GM19467 (cell line): ENCODE results near the gene CARD11.
"Not testable (repeated sequence)": the region's sequence is repeated elsewhere in the genome, so short reads cannot be mapped to it uniquely, and the experiment has no call there.

Experiments
- ATAC-seq: cut with Tn5 transposase; IDR thresholded peaks from one replicate; pipeline ENCODE4 v1.9.1; 2021; ENCODE audit warnings: mild to moderate bottlenecking, moderate library complexity; ENCODE audit not compliant: unreplicated experiment

CARD11 gene

DNA sequence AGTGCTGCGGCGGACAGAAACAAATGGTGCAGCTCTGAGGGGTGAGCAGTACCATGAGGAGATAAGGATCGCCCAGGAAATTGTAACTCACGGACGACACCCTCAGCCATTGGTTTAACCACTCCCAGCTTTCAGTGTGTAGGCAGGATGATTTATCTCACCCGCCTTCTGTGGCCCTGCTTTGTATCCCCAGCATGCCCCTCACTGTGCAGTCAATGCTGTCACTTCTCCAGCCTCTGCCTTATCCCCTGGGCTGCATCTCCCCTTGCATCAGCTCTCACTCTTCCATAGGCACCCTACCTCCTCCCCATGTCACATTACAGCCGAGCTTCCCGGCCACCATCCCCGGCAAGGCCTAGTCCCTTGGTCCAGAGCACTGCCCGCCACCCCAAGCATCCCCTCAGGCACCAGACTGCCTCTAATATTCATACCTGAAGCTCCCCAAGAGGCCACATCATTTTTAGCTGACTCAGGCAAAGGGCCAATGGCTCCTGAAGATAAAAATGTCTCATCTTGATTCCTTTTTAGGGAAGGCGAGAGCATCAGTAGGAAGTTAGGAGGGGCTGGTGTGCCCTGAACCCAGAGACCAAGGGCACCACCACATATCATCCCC is 77.1 kb downstream of the CARD11 start:
- ATAC-seq = no peak

DNA sequence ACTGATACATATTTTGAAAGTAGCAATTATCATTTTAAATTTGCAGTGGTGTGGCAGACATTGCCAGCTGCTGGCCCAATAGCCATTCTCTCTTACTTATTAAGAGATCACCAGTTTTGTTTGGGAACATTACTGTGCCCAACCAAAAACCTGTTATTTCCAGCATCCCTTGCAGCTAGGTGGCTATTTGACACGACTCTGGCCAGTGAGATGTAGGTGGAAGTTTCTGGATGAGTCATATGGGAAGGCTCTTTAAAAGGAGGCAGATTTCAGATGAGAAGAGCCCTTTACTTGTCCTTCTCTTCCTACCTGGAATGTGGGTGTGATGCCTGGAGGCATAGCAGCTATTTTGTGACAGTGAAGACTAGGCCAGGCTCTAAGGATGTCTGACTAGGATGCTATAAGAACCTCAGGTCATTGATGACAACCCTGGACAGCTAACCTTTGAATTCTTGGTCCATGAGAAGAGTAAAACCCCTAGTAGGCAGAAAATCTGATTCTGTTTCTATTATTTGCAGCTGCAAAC is 77.9 kb downstream of the CARD11 start:
- no peak for ATAC-seq

GRCh38 chr7:2965301-2965700 is 78.4 kb downstream of the CARD11 start:
- ATAC-seq = no peak

DNA sequence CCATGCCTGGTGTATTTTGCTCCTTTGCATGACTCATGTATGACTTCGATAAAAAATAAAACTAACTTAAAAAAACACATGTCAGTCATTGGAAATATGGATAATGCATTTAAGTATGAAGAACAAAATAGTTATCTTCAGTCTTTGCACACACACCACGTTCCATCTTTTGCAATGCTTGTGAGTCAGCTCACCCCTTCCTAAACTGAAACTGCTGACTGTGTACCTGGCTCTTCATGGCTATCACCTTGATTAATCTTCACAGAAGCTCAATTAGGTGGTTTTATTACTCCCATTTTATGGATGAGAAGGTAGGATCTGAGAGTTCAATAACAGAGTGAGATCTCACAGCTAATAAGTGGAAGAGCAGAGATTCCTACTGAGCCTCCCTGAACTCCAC is 79.5 kb downstream of the CARD11 start:
- no peak for ATAC-seq

DNA sequence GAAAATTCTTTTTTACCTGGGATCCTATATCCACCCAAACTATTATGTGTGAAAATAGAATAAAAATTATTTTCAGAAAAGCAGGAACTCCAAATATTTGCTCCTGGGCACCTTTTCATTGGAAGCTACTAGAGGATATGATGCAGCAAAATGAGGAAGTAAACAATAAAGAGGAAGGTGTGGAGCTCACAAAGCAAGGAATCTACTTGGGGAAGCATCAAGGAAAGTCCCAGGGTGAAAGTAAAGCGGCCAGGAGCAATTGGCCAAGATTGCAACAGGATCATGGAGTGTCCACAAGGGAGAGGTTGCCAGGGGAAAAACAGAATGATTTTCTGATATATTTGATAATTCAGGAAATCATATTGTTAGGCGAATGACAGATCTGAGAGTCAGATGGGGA is 80.8 kb downstream of the CARD11 start:
- no peak for ATAC-seq

DNA sequence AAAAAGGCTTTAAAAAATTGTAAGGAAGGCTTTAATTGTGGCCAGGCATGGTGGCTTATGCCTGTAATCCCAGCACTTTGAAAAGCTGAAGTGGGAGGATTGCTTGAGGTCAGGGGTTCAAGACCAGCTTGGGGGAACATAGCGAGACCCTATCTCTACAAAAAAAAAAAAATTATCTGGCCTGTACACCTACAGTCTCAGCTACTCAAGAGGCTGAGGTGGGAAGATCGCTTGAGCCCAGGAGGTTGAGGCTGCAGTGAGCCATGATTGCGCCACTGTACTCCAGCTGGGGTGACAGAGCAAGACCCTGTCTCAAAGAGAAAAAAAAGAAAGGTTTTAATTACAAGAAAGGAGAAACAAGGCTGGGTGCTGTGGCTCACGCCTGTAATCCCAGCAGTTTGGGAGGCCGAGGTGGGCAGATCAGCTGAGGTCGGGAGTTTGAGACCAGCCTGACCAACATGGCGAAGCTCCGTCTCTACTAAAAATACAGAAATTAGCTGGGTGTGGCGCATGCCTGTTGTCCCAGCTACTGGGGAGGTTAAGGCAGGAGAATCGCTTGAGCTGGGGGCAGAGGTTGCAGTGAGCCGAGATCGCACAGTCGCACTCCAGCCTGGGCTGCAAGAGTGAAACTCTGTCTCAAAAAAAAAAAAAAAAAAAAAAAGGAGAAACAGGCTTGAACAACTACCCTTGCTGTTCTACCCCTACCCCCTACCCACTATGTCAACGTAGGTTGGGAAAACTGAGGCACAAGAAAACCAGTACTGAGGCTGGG is 83.7 kb downstream of the CARD11 start:
- ATAC-seq = no peak

DNA sequence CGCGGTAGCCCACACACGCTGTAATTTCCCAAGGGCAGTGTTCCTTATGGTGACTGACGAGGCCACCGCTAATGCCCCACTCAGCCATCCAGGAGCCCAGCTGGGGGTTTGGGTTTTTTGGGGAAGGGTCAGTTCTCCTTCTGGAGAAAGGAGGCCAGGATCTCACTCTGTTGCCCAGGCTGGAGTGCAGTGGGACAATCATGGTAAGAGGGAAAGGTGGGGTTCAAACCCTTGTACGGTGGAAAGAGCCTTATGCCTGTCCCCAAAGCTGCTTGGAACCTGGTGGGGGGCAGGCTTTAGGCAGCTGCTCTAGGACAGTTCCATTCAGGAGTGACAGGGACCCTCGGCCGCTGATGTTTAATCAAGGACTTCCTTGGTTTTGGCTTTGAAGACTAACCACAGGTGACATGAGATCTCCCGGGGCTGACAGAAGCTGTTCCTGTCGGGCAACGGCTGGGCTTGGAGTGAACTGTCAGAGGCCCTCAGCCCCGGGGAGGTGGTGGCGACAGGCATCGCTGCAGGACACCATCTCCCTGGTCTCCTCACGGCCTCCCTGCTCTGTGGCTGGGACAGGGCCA is 84.5 kb downstream of the CARD11 start:
- ATAC-seq = no peak

DNA sequence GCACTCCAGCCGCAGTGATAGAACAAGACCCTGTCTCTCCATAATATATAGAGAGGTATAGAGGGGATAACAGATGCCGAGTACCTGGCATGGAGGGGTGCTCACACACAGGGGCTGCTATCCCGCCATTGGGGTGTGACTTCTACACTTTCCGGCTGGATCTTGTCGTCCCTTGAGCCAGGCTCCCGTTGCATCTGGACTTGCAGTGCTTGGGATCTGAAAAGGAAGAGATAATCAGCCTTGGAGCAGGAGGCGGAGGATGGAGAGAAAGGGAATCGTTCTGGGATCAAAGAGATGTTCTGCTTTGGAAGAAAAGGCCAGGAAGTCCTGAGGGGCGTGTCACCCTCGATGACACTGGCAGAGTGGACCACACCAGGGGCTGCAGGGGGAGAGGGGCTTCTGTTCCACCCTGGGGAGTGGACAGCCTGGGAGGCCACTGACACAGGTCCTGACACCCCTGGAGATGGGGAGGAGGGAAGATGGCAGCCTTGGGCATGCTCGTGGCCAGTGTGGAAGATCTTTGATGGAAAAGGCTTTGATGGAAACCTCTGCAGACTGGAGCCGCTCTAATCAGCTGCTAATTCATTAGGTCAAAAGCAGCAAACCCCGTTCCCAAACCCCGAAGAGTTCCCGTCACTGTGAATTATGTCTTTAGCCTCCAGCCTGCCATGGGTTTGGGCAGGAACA is 85.1 kb downstream of the CARD11 start:
- ATAC-seq = no peak

- not testable (repeated sequence) for ATAC-seq
Observed at GRCh38 chr7:2957369-2957727, 86.3 kb downstream of the CARD11 start.

- no peak for ATAC-seq
Observed at GRCh38 chr7:2956526-2957368, 86.9 kb downstream of the CARD11 start.

DNA sequence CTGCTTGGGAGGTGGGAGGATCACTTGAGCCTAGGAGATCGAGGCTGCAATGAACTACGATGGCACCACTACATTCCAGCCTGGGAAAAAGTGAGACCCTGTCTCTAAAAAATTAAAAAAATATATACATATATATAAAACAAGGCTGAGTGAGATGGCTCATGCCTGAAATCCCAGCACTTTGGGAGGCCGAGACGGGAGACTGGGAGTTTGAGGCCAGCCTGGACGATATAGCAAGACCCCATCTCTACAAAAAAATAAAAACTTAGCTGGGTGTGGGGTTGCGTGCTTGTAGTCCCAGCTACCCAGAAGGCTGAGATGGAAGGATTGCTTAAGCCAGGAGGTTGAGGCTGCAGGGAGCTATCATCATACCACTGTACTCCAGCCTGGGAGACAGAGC is 87.6 kb downstream of the CARD11 start:
- ATAC-seq = no peak

DNA sequence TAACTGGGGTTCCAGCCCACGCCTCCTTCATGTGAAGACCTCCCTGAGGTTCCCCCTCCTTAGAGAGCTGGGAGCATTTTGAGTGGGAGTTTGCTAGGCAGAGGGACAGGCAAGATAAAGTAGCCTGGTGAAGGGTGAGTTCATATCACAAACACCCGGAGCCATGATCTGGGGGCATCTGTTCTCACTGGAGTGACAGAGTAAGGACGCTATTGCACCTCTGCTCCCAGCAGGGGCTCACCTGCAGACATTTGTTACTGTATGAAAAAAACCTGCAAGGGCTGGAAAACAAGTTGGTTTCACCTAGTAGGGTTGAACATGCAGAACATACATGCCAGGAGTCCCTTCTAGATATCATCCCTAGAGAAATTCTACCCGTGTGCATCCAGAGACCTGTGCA is 88.4 kb downstream of the CARD11 start:
- no peak for ATAC-seq

DNA sequence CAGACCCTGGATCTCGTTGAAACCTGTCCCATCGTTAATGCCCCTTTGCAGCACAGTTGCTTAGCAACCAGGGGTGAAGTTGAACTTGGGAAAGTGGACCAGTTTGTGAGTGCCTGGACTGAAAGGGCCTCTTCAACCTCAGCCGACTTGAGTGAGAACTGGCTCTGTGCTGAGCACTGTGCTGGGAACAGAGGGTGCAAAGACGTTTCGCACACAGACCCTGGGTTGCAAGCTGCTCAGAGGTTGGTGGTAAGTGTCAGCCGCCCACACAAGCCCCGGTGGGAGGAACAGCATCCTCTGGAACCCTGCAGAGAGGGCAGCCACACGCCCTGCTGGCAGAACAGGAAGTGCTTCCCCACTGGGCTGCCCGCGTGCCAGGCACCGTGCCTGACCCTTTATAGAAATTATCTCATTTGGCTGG is 89.2 kb downstream of the CARD11 start:
- ATAC-seq = no peak

GRCh38 chr7:2953588-2954407 is 89.9 kb downstream of the CARD11 start:
- ATAC-seq = no peak

- ATAC-seq = no peak
Observed at GRCh38 chr7:2953099-2953498, 90.6 kb downstream of the CARD11 start.

- ATAC-seq = no peak
Observed at GRCh38 chr7:2952316-2952715, 91.4 kb downstream of the CARD11 start.

DNA sequence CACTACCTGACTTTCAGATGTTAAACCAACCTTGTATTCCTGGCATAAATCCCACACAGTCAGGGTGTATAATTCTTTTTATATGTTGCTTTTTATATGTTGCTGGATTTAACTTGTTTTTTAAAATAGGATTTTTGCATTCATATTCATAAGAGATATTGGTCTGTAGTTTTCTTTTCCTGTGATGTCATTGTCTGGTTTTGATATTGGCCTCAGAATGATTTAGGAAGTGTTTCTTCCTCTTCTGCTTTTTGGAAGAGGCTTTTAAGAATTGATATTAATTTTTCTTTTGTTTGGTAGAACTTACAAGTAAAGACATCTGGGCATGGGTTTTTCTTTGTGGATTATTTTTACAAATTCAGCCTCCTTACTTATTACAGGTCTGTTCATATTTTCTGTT is 93.1 kb downstream of the CARD11 start:
- ATAC-seq = no peak

DNA sequence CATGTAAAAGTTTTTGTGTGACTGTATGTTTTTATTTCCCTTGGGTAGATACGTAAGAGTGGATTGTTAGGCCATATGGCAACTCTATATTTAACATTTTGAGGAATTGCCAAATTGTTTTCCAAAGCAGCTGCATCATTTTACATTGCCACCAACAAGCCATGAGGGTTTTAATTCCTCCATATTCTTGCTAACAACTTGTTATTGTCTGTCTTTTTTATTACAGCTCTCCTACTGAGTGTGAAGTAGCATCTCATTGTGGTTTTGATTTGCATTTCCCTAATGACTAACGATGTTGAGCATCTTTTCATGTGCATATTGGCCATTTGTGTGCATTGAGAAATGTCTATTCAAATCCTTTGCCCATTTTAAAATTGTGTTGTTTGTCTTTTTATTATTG is 94.9 kb downstream of the CARD11 start:
- ATAC-seq = no peak

GRCh38 chr7:2947058-2947780 is 96.4 kb downstream of the CARD11 start:
- ATAC-seq = no peak
